Mesenchymal stem cell (in vitro differentiated cells and primary cell): ENCODE results near the gene PPP1R3F.

Experiments
- DNase-seq: peaks from one replicate; pipeline ENCODE4 v3.0.0-alpha.2; 2013
- H2AFZ ChIP-seq: one replicate; pipeline ENCODE4 v1.6.1; 2013; ENCODE audit warnings: low read depth, mild to moderate bottlenecking, control low read depth, inconsistent platforms, low read length, moderate library complexity
- H2AK5ac ChIP-seq: 2 replicates; pipeline ENCODE4 v1.6.1; 2013; ENCODE audit warnings: low read length, moderate library complexity, mild to moderate bottlenecking, inconsistent platforms; ENCODE audit not compliant: severe bottlenecking
- H2BK120ac ChIP-seq: one replicate; pipeline ENCODE4 v1.6.1; 2013; ENCODE audit warnings: low read depth, mild to moderate bottlenecking, inconsistent platforms, low read length, moderate library complexity
- H2BK12ac ChIP-seq, 2 experiments: one replicate each; pipeline ENCODE4 v1.6.1; 2013; ENCODE audit warnings: inconsistent platforms in 2 of 2, low read length in 2 of 2, mild to moderate bottlenecking in 2 of 2, moderate library complexity in 2 of 2, control low read depth in 1 of 2
- H2BK15ac ChIP-seq: one replicate; pipeline ENCODE4 v1.6.1; 2013; ENCODE audit warnings: mild to moderate bottlenecking, low read depth, inconsistent platforms; ENCODE audit not compliant: poor library complexity, severe bottlenecking
- H2BK5ac ChIP-seq: 2 replicates; pipeline ENCODE4 v1.6.1; 2013; ENCODE audit warnings: low read depth, mild to moderate bottlenecking, low read length, control low read depth, inconsistent platforms; ENCODE audit not compliant: poor library complexity, severe bottlenecking
- H3K14ac ChIP-seq, 2 experiments: one replicate each; pipeline ENCODE4 v1.6.1; 2013; ENCODE audit warnings: inconsistent platforms in 2 of 2, low read length in 2 of 2, control low read depth in 1 of 2, mild to moderate bottlenecking in 1 of 2, moderate library complexity in 1 of 2
- H3K18ac ChIP-seq, 2 experiments: one replicate each; pipeline ENCODE4 v1.6.1; 2013; ENCODE audit warnings: inconsistent platforms in 2 of 2, low read length in 2 of 2, control low read depth in 1 of 2, low read depth in 1 of 2, mild to moderate bottlenecking in 1 of 2
- H3K23ac ChIP-seq, 2 experiments: one replicate each; pipeline ENCODE4 v1.6.1; 2013; ENCODE audit warnings: inconsistent platforms in 2 of 2, low read length in 2 of 2, mild to moderate bottlenecking in 2 of 2, moderate library complexity in 2 of 2, control low read depth in 1 of 2
- H3K27ac ChIP-seq: 2 replicates; pipeline ENCODE4 v1.5.1; 2013; ENCODE audit warnings: mild to moderate bottlenecking, moderate library complexity, low read length, control low read depth, inconsistent platforms; ENCODE audit not compliant: poor library complexity, severe bottlenecking
- H3K27me3 ChIP-seq, 2 experiments: 2 replicates each; pipeline versions ENCODE4 v1.6.1 to v1.7.0; 2013; ENCODE audit warnings: low read length in 2 of 2, mild to moderate bottlenecking in 2 of 2, moderate library complexity in 2 of 2, control low read depth in 1 of 2, inconsistent platforms in 1 of 2; ENCODE audit not compliant: control insufficient read depth in 1 of 2, insufficient read depth in 1 of 2
- H3K36me3 ChIP-seq, 2 experiments: 2 replicates each; pipeline versions ENCODE4 v1.6.1 to v1.7.0; 2013; ENCODE audit warnings: low read length in 2 of 2, control low read depth in 1 of 2, inconsistent platforms in 1 of 2, low read depth in 1 of 2, mild to moderate bottlenecking in 1 of 2; ENCODE audit not compliant: insufficient read depth in 2 of 2, control insufficient read depth in 1 of 2
- H3K4ac ChIP-seq, 2 experiments: one replicate each; pipeline ENCODE4 v1.6.1; 2013; ENCODE audit warnings: inconsistent platforms in 2 of 2, low read length in 2 of 2, mild to moderate bottlenecking in 2 of 2, moderate library complexity in 2 of 2, control low read depth in 1 of 2, low read depth in 1 of 2
- H3K4me1 ChIP-seq: 2 replicates; pipeline ENCODE4 v1.6.1; 2013; ENCODE audit warnings: low read depth, low read length, control low read depth; ENCODE audit not compliant: control insufficient read depth, insufficient read depth
- H3K4me2 ChIP-seq: 2 replicates; pipeline ENCODE4 v1.6.1; 2013; ENCODE audit warnings: low read length, mild to moderate bottlenecking, inconsistent platforms; ENCODE audit not compliant: poor library complexity, severe bottlenecking
- H3K4me3 ChIP-seq, 2 experiments: 2 replicates each; pipeline versions ENCODE4 v1.5.1 to v1.7.0; 2013; ENCODE audit warnings: low read length in 2 of 2, mild to moderate bottlenecking in 2 of 2, control low read depth in 1 of 2, low read depth in 1 of 2; ENCODE audit not compliant: insufficient read depth in 1 of 2
- H3K79me1 ChIP-seq: replicated peaks from 2 replicates; pipeline ENCODE4 v1.6.1; 2013; ENCODE audit warnings: mild to moderate bottlenecking, control low read depth, low read length, inconsistent platforms; ENCODE audit not compliant: poor library complexity, severe bottlenecking
- H3K9ac ChIP-seq: 2 replicates; pipeline ENCODE4 v1.7.0; 2013; ENCODE audit warnings: mild to moderate bottlenecking, low read length, moderate library complexity
- H3K9me3 ChIP-seq: 2 replicates; pipeline ENCODE4 v1.7.0; 2013; ENCODE audit warnings: mild to moderate bottlenecking, low read length; ENCODE audit not compliant: control insufficient read depth
- H4K8ac ChIP-seq: one replicate; pipeline ENCODE4 v1.6.1; 2013; ENCODE audit warnings: inconsistent platforms, mild to moderate bottlenecking, low read length, moderate library complexity
- H4K91ac ChIP-seq: one replicate; pipeline ENCODE4 v1.6.1; 2013; ENCODE audit warnings: mild to moderate bottlenecking, low read length, inconsistent platforms
- WGBS: methylation state at CpG from one replicate; pipeline ENCODE4 v1.1.7; 2013; ENCODE audit warnings: mixed read lengths; 5-methylcytosine and 5-hydroxymethylcytosine counted together

Gene PPP1R3F

GRCh38 chrX:49231333-49232000, 38.1 kb upstream of the PPP1R3F start:
- no peak overlapping the region for H3K14ac ChIP-seq
- H3K4me1 ChIP-seq: peaks cover 5% of the 10 kb centered on the region
- H3K27ac ChIP-seq: no peak overlapping the region
- 92% methylated on average over 10 of the region's 10 CpGs for WGBS
- no peak overlapping the region for H4K8ac ChIP-seq
- H3K23ac ChIP-seq: no peak overlapping the region
- H3K4me2 ChIP-seq: no peak overlapping the region
- H2AK5ac ChIP-seq: no peak overlapping the region
- H3K9me3 ChIP-seq: no peaks in the 10 kb centered on the region
- H2BK12ac ChIP-seq: no peak overlapping the region
- no peak overlapping the region for H3K4ac ChIP-seq
- H3K18ac ChIP-seq: no peak overlapping the region
- H4K91ac ChIP-seq: no peak overlapping the region
- DNase-seq: no peak
- H2BK5ac ChIP-seq: no peak overlapping the region
- H3K9ac ChIP-seq: no peak overlapping the region
- no peak overlapping the region for H2BK120ac ChIP-seq
- H3K27me3 ChIP-seq: peaks cover 0 to 4% of the 10 kb centered on the region in 2 experiments
- no peak overlapping the region for H2AFZ ChIP-seq
- H3K36me3 ChIP-seq: no peaks in the 10 kb centered on the region
- no peak overlapping the region for H3K4me3 ChIP-seq
- no peak overlapping the region for H2BK15ac ChIP-seq
- H3K79me1 ChIP-seq: peaks cover 3% of the 10 kb centered on the region

GRCh38 chrX:49232525-49232924, 37.1 kb upstream of the PPP1R3F start:
- no peak overlapping the region for H3K4me3 ChIP-seq
- no peak overlapping the region for H3K9ac ChIP-seq
- no peak overlapping the region for H3K23ac ChIP-seq
- no peak overlapping the region for H2BK5ac ChIP-seq
- no peak overlapping the region for H3K18ac ChIP-seq
- DNase-seq: no peak
- H3K4me1 ChIP-seq: peaks cover 5% of the 10 kb centered on the region
- H3K79me1 ChIP-seq: peaks cover 3% of the 10 kb centered on the region
- H3K9me3 ChIP-seq: no peaks in the 10 kb centered on the region
- no peak overlapping the region for H3K4ac ChIP-seq
- no peak overlapping the region for H3K4me2 ChIP-seq
- H2BK120ac ChIP-seq: no peak overlapping the region
- H3K27me3 ChIP-seq: no peaks in the 10 kb centered on the region
- H2BK15ac ChIP-seq: no peak overlapping the region
- no peak overlapping the region for H3K14ac ChIP-seq
- no peaks in the 10 kb centered on the region for H3K36me3 ChIP-seq
- H4K91ac ChIP-seq: no peak overlapping the region
- H2AFZ ChIP-seq: no peak overlapping the region
- H3K27ac ChIP-seq: no peak overlapping the region
- H2AK5ac ChIP-seq: no peak overlapping the region
- H4K8ac ChIP-seq: no peak overlapping the region
- WGBS: 94% methylated on average over 1 of the region's 2 CpGs
- no peak overlapping the region for H2BK12ac ChIP-seq

DNA sequence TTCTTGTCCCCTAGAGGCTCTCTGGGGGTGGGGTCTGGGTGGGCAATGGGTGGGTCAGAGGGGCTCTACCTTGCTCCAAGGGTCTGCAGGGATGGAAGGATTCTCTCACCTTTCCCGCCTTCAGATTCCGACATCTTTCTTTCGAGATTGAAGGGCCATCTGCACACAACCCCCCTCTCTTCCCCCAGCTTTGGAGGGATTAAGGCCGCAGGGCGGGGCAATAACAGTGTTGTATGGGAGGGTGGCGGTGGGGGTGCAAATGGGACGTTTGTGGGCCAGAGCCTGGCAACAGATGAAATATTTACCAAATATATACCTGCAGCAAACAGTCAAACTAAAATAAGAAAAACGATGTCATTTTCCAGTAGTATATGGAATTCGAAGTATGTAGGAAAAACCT, 36.4 kb upstream of the PPP1R3F start, which contains the start of gene CACNA1F:
CACNA1F (minus strand) TSS at position 165 of the 400 bp plus-strand sequence; CDS start at position 134, 31 bp downstream.
- Histone ChIP-seq H3K79me1 (peaks cover 3% of the 10 kb centered on the region), H3K27ac (no peak within 1 kb of the TSS), H2AFZ (no peak within 1 kb of the TSS), H3K14ac (no peak within 1 kb of the TSS), H2AK5ac (no peak within 1 kb of the TSS), H3K23ac (no peak within 1 kb of the TSS), H3K36me3 (no peaks in the 10 kb centered on the region), H3K4me3 (no peak within 1 kb of the TSS), H4K91ac (no peak within 1 kb of the TSS), H2BK12ac (no peak within 1 kb of the TSS), H3K9me3 (no peaks in the 10 kb centered on the region), H3K4me1 (peaks cover 5% of the 10 kb centered on the region), H2BK120ac (no peak within 1 kb of the TSS), H3K18ac (no peak within 1 kb of the TSS), H2BK15ac (no peak within 1 kb of the TSS), H3K9ac (no peak within 1 kb of the TSS), H3K4ac (no peak within 1 kb of the TSS), H4K8ac (no peak within 1 kb of the TSS), H3K27me3 (no peaks in the 10 kb centered on the region), H3K4me2 (no peak within 1 kb of the TSS), H2BK5ac (no peak within 1 kb of the TSS)
- DNase-seq: no peak
- no CpG with 5 or more reads among the region's 9 CpGs for WGBS

DNA sequence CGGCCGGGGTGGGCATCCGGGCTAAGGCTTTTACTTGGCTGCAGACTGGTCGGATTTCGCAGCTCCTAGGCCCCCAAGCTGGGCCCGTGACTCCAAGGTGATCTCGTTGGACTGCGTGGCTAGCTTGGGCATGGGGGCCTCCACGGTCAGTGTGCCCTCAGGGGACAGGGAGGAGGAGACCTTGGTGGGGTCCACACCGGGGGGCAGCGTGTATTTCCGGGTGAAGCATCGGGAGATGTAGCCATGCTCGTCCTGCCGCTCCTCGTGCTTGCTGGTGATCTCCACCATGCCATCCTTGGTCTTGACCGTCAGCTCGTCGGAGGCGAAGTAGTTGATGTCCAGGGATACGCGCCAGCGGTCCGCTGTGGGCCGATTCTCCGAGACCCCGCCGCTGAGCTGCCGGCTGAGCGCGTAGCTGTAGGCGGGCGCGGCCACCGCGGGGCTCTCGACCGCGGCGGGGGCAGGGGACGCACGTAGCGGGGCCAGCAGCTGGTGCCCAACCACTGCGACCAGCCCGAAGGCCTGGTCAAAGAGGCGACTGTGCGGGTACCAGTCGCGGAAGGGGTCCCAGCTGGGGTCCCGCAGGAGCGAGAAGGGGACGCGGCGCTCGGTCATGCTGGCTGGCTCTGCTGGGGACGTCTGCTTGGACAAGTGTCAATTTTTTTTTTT, 35.6 kb upstream of the PPP1R3F start:
- H3K9me3 ChIP-seq: no peaks in the 10 kb centered on the region
- H2BK120ac ChIP-seq: no peak overlapping the region
- H3K27ac ChIP-seq: no peak overlapping the region
- H3K27me3 ChIP-seq: no peaks in the 10 kb centered on the region
- 94% methylated on average over 52 of the region's 56 CpGs for WGBS
- H3K4me3 ChIP-seq: no peak overlapping the region
- no peak overlapping the region for H2BK5ac ChIP-seq
- DNase-seq: no peak
- H3K4ac ChIP-seq: no peak overlapping the region
- H4K91ac ChIP-seq: no peak overlapping the region
- no peaks in the 10 kb centered on the region for H3K36me3 ChIP-seq
- H2AK5ac ChIP-seq: no peak overlapping the region
- no peak overlapping the region for H3K18ac ChIP-seq
- peaks cover 3% of the 10 kb centered on the region for H3K79me1 ChIP-seq
- no peak overlapping the region for H3K4me2 ChIP-seq
- H3K4me1 ChIP-seq: peaks cover 5% of the 10 kb centered on the region
- no peak overlapping the region for H2AFZ ChIP-seq
- H3K14ac ChIP-seq: no peak overlapping the region
- H2BK15ac ChIP-seq: no peak overlapping the region
- H3K23ac ChIP-seq: no peak overlapping the region
- no peak overlapping the region for H3K9ac ChIP-seq
- H4K8ac ChIP-seq: no peak overlapping the region
- no peak overlapping the region for H2BK12ac ChIP-seq
